Colonic mucosa (tissue), 4 donors: ENCODE measurements around the gene PTPRN2. TPM values are rescaled to one million over a fixed set of nuclear protein-coding genes. Genes with fewer than 3 reads are reported as not detected.

Experiments
- DNase-seq: peaks from one replicate; pipeline ENCODE4 v3.0.0-alpha.2; 2020
- H3K27ac ChIP-seq: fragments of 200-600 bp; one replicate; pipeline ENCODE4 v1.8.0; 2021
- H3K27me3 ChIP-seq: fragments of 200-600 bp; one replicate; pipeline ENCODE4 v1.8.0; 2021
- H3K36me3 ChIP-seq: fragments of 200-600 bp; one replicate; pipeline ENCODE4 v1.8.0; 2021
- H3K4me1 ChIP-seq: fragments of 200-600 bp; one replicate; pipeline ENCODE4 v1.8.0; 2021; ENCODE audit warnings: mild to moderate bottlenecking
- H3K4me3 ChIP-seq: fragments of 200-600 bp; one replicate; pipeline ENCODE4 v1.8.0; 2021
- H3K9ac ChIP-seq, 2 donors: one replicate each; pipeline ENCODE4 v1.7.0; 2013; ENCODE audit warnings: control low read depth in 2 of 2, low read depth in 2 of 2, low read length in 2 of 2
- H3K9me3 ChIP-seq: fragments of 200-600 bp; one replicate; pipeline ENCODE4 v1.8.0; 2021
- CTCF ChIP-seq: fragments of 200-600 bp; IDR thresholded peaks from one replicate; pipeline ENCODE4 v1.8.0; 2022; ENCODE audit warnings: antibody characterized with exemption, mild to moderate bottlenecking
- intact Hi-C: fragments of 100-400 bp; cut with DNase I; formaldehyde crosslinking; loops from one replicate; pipeline ENCODE4 v1.14.1; 2022
- total RNA-seq, 2 donors: library from RNA; stranded (reverse); fragmentation: NEBNext Ultra II Directional in 1 of 2; extraction: Animal tissue kit (Norgen Biotek cat#: 25700) in 1 of 2; gene quantifications; one replicate each; pipeline ENCODE4 v1.2.1, GENCODE V29; 2021
- donor health status: healthy.
- donor health status: DM: no; HTN: no; CAD: no.
- donor health status: DM: no; HTN: no; CAD: no.

PTPRN2 gene
- total RNA-seq, 2 donors from 2014 or later: 14.7 to 21.6 TPM

GRCh38 chr7:158143196-158144120, 444.2 kb downstream of the PTPRN2 start:
- no peak for TF ChIP-seq CTCF
- Histone ChIP-seq H3K4me3 (no peak overlapping the region), H3K27me3 (no peaks in the 10 kb centered on the region), H3K4me1 (no peaks in the 10 kb centered on the region), H3K9ac (no peak overlapping the region), H3K27ac (no peak overlapping the region), H3K9me3 (no peaks in the 10 kb centered on the region), H3K36me3 (no peaks in the 10 kb centered on the region)
- intact Hi-C loops: no loop called here
- no peak for DNase-seq

GRCh38 chr7:158142657-158143056, 445.0 kb downstream of the PTPRN2 start:
- H3K9ac ChIP-seq: no peak overlapping the region
- intact Hi-C loops: no loop called here
- no peaks in the 10 kb centered on the region for H3K4me1 ChIP-seq
- TF ChIP-seq CTCF: no peak
- no peaks in the 10 kb centered on the region for H3K36me3 ChIP-seq
- H3K27me3 ChIP-seq: no peaks in the 10 kb centered on the region
- no peak for DNase-seq
- H3K9me3 ChIP-seq: no peaks in the 10 kb centered on the region
- H3K27ac ChIP-seq: no peak overlapping the region
- H3K4me3 ChIP-seq: no peak overlapping the region

GRCh38 chr7:158141806-158142518, 445.7 kb downstream of the PTPRN2 start:
- TF ChIP-seq CTCF: no peak
- Histone ChIP-seq H3K4me3 (no peak overlapping the region), H3K4me1 (no peaks in the 10 kb centered on the region), H3K27me3 (no peaks in the 10 kb centered on the region), H3K36me3 (no peaks in the 10 kb centered on the region), H3K9ac (no peak overlapping the region), H3K9me3 (no peaks in the 10 kb centered on the region), H3K27ac (no peak overlapping the region)
- intact Hi-C loops: no loop called here
- DNase-seq: no peak

- Histone ChIP-seq H3K27ac (no peak overlapping the region), H3K4me1 (no peaks in the 10 kb centered on the region)
- DNase-seq: no peak
Measured at GRCh38 chr7:158141221-158141582, 446.4 kb downstream of the PTPRN2 start.

More at GRCh38 chr7:158141221-158141582, 446.4 kb downstream of the PTPRN2 start:
- Histone ChIP-seq H3K4me3 (no peak overlapping the region), H3K9me3 (no peaks in the 10 kb centered on the region), H3K27me3 (no peaks in the 10 kb centered on the region), H3K9ac (no peak overlapping the region), H3K36me3 (no peaks in the 10 kb centered on the region)
- TF ChIP-seq CTCF: no peak
- intact Hi-C loops: no loop called here
